Measurements from ENCODE around the gene BCORL1.

BCORL1 gene

DNA sequence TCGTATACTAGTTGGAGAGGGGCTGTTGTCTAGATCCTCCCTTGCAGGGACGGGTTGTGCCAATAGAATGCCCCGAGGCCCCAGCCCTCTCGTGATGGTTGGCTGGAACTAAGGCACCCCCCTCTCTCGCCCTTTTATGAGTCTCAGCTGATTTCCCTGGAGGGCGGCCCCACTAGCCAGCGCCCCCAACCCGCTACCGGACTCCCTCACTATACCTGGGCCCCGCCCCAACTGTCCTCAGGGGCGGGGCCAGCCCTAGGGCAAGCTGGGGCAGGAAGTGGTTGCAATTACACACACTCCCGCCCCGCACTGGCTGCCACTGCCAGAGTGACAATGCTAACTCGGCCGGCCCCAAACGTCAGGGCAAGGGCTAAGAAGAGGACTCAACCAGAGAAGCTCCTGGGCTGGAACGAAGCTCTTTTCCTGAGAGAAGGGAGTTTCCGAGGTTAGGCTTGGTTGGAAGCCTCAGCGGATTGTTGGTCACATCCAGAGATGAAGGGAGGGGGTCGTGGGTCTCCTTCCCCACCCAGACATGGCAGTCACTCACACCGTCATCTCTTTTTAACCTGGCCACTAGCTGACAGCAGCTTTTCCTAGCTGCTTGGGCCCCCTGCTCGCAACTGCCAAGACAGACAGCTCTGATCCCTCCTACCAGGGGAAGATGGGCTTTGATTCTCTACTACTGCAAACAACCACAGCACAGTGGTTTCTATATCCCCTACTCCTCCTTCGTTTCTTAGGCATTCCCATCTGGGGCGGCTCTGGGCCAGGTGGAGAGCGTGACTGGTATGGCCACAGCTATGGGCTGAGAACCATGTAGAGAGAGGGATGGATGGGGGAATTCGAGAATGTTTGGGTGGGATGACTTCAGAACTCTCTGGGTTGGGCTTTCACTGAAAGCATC is 21.0 kb upstream of the BCORL1 start:
- in situ Hi-C loops (cut with MboI; ENCODE audit: low sequenced_read_pairs): no loop called here

DNA sequence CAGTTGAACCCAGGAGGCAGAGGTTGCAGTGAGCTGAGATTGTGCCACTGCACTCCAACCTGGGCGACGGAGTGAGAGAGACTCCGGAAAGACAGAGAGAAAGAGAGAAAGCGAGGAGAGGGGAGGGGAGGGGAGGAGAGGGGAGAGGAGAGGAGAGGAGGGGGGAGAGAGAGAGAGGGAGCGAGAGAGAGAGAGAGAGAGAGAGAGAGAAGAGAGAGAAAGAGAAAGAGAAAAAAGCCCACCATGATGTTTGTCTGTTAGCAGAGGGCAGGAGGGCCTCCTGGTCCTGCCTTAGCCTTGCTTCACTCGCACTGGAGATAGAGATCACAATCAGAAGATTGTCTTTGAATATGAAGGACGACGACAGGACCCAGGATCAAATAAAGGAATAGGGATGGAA is 18.7 kb upstream of the BCORL1 start:
- in situ Hi-C loops (cut with MboI; ENCODE audit: low sequenced_read_pairs): no loop called here

DNA sequence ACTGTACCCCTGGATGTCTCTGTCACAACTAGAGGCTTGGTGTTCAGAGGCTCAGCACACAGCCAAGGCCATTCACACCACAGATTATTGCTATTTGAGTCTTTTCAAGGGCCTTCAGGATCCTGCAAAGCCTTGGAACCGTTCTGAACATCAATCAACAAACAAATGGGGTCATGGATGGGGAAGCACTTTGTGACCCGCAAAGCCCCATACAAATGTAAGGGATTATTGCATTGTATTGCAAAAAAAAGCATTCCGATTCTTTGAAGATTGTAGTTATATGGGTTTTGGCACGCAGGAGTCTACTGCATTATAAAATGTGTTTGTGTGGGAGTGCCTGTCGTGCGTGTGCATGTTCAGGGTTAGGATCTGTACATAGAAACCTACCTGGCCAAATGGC is 17.3 kb upstream of the BCORL1 start:
- in situ Hi-C loops (cut with MboI; ENCODE audit: low sequenced_read_pairs): no loop called here

DNA sequence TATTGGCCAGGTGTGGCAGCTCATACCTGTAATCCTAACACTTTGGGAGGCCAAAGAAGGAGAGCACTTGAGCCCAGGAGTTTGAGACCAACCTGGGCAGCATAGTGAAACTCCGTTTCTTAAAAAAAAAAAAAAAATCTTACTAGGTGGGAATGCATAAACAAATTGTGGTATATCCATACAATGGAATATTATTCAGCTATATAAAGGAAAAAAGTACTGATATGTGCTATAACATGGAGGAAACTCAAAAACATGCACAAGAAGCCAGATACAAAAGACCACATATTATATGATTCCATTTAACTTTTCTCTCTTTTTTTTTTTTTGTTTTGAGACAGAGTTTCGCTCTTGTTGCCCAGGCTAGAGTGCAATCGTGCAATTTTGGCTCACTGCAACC is 13.5 kb upstream of the BCORL1 start:
- in situ Hi-C loops (cut with MboI; ENCODE audit: low sequenced_read_pairs): no loop called here

DNA sequence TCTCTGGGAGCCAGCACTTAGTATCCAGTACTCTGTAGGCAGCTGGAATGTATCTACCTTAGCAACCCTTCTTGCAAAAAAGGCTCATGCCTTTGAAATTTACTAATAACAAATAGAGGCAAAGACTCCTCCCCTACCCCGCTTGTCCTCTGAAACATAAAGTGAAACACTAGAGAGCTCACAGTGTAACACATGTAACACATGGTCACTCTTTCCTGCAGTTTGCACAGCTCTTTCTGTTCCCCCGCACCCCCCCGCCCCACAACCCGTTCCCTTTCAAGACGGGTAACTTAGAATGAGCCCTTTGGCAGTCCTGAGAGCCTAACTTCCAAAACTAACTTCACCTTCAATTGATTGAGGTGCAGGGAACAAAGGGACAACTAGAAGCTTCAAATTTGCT is 6.0 kb upstream of the BCORL1 start:
- in situ Hi-C loops (cut with MboI; ENCODE audit: low sequenced_read_pairs): no loop called here

DNA sequence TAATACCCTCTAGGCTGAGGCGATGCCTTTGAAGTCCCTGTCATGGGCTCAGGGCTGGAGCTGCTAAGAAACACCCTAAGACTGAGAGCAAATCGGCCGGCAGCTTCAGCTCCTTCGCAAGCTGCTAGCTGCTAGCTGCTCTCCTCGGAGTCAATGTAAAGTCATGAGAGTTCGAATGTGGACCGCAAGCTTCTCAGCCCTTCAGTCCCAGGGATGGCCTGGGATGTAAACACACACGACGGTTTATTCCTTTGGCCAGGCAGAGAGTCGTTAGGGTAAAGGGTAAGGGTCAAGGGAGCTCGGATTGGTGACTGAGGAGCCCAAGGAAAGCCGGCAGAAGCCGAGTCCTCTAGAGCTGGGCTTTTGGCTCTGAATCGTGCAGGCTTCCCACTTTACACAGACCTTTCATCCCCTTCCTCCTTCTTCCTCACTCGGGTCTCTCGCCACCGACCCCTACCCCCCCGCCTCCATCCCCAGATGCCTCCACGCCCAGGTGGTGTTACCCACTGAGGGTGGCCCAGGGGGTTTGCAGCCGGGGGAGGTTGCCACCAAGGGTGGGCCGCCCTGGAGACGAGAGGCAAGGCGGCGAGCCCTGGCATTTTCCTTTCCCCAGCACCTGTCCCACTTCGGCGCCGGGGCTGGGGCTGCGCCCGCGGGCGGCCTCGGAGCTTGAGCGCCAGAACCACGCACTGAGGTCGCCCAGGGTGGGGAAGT is 3.1 kb upstream of the BCORL1 start:
- in situ Hi-C loops (cut with MboI; ENCODE audit: low sequenced_read_pairs): no loop called here

DNA sequence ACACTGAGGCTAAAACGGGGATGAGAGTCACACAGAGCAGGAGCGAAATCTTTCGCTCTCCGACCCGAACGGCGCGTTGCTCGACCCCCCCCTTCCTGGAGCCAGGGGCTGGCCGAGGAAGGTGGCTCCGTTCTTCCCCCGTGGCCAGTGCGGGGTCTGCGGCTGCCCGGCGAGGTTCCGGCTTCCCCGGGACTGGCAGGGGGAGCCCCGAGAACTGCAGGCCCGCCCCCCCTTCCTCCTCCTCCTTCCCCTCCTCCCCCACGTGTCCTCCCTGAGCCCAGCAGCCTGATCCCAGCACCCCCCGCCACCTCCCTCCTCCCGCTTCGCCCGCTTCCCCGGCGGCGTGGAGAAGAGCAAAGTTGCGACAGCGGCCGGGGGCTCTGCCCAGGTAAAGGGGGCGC is 2.4 kb upstream of the BCORL1 start:
- in situ Hi-C loops (cut with MboI; ENCODE audit: low sequenced_read_pairs): no loop called here

DNA sequence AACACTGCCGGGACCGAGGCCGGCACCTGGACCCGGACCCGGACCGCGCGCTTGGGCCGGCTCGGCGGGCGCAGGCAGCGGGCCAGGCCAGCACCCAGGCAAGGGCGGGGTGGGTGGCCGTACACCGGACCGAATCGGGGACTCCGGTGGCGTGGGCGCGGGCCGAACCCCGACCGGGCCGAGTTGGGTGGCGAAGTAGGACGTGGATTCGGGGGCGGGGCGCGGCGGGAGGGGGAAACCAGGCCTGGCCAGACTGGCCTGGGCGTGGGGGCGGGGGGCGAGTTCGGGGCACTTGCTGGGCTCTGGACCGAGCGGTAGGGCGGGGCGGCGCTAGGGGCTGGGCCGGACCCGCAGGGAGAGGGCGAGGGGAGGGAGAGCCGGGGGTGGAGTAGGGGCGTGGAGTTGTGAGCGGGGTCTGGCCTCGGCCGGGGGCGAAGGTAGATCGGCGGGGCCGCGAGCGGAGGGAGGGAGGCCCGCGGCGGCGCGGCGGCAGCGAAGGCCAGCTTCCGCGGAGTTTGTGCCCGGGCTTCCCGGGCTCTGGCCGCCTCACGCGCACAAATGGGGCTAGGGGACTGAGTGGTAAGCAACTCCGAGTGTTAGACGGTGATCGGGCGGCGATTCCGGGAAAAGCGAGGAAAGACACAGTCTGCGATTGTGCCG is 1.8 kb upstream of the BCORL1 start:
- in situ Hi-C loops (cut with MboI; ENCODE audit: low sequenced_read_pairs): no loop called here

DNA sequence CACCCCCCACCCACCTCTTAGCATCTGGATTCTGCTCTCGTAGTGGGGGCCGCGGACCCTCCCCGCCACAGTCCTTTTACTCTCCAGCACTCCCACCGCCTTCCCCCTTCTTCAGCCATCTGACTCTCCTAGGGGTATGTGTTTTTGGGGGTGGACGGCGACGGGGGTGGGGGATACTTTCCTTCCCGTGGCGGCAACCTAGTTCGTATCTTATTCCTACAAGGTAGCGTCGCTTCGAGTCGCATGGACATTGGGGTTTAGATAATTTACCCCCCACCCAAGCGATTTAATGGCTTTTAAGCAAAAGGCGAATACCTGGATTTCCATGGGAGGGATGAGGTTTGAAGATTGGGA is 1.3 kb upstream of the BCORL1 start:
- in situ Hi-C loops (cut with MboI; ENCODE audit: low sequenced_read_pairs): no loop called here

DNA sequence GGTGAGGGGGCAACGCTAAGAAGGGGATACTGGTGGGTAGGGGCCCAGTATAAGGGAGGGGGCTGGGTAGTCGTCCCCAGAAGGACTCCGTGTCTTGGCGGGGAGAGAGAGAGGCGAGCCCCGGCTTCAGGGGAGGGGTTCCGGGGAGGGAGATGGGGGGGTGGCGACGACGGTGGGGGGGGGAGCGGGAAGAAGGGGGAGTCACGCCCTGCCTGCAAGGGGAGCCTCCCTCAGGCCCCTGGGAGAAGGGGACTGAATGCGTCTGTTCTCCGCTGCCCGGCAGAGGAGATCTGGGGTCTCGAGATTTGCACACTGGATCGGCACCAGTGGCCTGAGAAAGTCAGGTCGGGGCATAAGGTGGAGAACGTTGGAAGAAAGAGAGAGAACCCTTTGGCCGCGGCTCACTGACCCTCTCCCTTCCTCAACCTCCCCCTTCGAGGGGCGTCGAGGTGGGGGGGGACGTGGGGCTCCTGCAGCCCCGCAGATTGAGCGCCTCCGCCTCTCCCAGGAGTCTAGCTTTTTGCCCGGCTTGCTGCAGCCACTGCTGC is 609 bp upstream of the BCORL1 start:
- in situ Hi-C loops (cut with MboI; ENCODE audit: low sequenced_read_pairs): no loop called here

DNA sequence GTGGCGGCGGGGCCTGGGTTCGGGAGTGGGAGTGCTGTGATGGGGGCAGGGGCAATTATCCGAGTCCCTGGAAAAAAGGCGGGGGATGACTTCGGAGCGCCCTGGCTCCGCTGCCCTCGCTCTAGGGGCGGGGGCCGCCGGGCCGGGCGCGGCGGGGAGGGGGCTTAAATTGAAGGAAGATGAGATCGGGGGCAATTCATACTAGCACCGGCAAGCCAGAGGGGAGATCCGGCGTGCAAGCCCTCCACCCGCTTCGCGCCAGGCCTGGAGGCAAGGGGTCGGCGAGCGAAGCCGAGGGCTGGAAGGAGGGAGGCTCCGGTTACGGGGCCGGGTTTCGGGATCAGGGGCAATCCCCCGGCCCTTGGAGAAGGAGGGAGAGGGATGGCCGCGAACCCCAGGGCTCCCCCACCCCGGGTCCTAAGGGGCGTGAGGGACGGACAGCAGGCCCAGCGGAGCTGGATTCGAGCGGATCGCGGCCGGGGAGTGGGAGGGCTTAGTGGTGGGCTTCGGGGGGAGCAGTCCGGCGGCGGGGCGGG is 1.2 kb downstream of the BCORL1 start:
- in situ Hi-C loops (cut with MboI; ENCODE audit: low sequenced_read_pairs): no loop called here

DNA sequence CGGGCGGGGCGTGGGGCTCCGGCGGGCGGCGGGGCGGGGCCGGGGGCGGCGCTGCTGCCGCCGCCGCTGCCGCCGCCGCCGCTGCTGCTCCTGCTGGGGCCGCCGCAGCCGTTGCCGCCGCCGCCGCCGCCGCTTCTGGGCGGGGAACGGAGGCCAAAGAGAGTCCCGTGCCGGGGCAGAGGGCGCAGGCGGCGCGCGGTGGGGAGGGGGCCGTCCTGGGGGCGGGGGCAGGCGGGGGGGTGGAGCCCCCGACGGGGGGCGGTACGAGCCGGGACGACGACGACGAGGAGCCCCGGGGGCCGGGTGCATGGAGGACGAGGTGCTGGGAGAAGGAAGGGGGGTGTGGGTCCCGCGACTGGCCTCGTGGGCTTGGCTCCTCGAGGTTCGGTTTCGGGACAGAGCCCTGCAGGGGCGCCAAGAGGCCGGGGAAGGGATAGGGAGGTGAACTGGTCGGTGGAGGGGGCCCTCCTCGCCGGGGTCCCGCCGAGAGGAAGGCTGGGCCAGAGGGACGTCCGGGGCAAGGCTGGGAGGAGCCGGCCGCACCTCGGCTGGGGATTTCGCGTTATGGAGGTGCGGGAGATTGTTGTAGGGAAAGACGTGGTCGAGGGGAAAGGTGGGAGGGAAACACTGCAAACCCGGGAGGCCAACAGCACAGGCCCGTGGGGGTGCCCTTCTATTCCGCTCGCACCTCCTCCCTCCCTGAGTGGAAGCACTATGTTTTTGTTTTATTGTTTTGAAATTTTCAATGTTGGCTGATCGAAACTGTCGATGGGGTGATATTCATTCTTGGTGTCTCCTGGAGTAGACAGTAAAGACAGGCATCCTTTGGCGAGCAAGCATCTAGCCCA is 1.9 kb downstream of the BCORL1 start:
- in situ Hi-C loops (cut with MboI; ENCODE audit: low sequenced_read_pairs): no loop called here

DNA sequence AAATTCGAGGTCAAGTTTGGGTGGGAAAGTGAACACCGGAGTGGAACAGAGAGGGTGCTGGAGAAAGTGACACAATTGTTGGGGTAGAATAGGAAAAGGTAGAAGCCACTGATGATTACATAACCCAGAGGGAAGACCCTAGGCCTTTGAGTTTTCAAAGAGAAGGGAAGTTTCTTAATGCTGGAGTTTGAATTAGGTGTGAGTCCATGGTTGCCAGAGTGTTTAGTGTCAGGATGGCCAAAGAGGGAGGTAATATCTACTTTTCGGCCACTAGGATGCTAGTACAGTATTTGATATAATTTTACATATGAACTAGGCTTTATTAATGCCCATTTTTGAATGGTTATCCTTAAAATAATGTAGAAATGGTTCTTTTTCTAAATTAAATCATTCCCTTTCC is 5.4 kb downstream of the BCORL1 start:
- in situ Hi-C loops (cut with MboI; ENCODE audit: low sequenced_read_pairs): no loop called here

DNA sequence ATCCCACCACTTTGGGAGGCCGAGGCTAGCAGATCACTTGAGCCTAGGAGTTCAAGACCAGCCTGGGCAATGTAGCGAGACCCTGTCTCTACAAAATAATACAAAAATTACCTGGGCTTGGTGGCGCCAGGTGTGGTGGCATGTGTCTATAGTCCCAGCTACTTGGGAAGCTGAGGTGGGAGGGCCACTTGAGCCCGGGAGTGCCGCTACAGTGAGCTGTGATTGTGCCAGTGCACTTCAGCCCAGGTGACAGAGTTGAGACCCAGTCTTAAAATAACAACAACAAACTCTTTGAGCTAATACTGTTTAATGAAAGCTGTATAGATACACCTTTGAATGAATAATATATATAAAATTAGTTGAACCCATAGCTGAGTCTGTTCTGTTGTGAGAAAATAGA is 9.7 kb downstream of the BCORL1 start:
- in situ Hi-C loops (cut with MboI; ENCODE audit: low sequenced_read_pairs): no loop called here

DNA sequence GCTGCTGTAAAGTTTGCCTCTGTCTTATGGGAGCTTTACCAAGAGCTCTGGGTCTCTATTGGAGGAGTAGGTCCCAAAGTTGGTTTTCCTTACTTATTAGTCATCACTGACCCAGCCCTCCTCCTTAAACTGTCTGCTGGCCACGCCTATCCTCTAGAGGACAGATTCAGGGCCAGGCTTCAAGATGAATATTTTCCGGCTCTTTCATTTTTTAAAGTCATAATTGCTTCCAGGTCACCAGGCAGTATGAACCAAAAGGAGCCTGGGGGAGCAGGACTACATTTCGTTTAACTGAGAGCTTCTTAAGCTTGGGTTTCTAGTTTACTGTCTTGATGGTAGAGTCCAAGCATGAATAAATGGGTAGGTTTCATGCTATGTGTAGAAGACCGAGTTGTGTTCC is 13.7 kb downstream of the BCORL1 start:
- in situ Hi-C loops (cut with MboI; ENCODE audit: low sequenced_read_pairs): no loop called here

DNA sequence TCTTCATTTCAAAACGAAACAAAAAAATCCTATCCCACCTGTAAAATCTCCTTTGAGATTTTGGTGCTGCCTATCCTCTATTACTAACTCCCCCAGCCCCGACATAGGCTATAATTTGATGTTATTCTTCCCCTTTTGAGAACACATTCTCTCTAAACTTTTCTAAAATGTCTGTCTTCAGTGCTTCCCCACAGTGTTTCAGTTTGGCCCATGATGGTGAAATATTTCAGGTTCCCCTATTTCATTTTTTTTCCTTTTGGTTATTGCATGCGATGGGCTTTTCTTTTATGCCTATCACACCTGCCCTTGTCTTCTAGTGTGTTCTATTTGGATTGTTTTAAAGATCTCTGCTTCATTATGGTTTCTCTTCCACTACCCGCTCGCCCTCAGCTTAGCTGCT is 14.7 kb downstream of the BCORL1 start:
- in situ Hi-C loops (cut with MboI; ENCODE audit: low sequenced_read_pairs): no loop called here

DNA sequence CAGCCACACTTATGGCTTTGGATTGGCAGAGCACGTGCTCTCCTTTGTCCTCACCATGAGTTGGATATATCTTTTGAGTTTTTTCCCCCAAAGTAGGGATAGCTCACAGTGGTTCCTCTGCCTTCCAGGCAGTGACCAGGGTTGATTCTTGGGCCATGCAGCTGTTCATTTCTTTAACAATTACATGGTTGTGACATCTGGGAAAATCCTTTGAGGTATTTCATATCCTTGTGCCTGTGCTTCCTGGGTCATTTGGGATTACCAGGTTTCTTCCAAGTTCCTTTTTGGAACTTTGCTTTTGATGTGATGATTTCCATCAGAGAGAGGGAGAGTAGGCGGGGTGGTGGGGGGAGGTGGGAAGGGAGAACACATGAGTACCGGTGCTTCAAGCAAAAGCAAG is 15.6 kb downstream of the BCORL1 start:
- in situ Hi-C loops (cut with MboI; ENCODE audit: low sequenced_read_pairs): no loop called here

DNA sequence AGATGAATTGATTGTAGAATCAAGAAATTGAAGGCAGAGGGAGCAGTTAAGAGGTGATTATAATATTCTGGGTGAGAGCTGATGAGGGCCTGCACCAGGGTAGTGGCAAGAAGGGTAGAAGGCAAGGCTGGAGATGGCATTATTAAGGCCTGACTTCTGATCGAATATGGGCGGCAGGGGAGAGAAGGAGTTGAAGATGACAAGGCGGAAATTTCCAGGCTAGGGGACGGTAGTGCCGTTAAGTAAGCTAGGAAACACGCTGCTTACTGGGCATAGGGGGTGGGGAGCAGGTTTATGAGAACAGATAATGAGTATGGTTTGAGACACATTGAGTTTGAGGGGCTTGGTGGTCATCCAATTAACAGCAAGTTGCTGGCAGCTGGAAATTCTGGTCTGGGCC is 19.5 kb downstream of the BCORL1 start:
- in situ Hi-C loops (cut with MboI; ENCODE audit: low sequenced_read_pairs): no loop called here

DNA sequence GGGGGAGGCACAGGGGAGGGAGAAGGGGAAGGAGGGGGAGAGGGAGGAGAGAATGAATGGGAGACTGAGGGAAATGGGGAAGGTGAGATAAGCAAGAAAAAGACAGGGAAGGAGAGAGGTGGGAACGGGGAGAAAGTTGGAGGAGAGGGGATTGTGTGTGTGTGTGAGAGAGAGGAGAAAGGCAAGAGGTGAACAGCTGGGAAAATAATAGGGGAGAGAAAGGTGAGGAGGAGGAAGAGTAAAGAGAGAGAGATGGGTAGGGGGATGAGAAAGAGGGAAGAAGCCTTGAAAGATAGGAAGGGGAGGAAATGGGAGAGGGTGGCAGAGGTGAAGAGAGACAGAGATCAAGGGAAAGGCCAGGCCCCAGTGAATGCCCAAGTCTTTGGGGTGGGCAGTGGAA is 20.1 kb downstream of the BCORL1 start:
- in situ Hi-C loops (cut with MboI; ENCODE audit: low sequenced_read_pairs): no loop called here

DNA sequence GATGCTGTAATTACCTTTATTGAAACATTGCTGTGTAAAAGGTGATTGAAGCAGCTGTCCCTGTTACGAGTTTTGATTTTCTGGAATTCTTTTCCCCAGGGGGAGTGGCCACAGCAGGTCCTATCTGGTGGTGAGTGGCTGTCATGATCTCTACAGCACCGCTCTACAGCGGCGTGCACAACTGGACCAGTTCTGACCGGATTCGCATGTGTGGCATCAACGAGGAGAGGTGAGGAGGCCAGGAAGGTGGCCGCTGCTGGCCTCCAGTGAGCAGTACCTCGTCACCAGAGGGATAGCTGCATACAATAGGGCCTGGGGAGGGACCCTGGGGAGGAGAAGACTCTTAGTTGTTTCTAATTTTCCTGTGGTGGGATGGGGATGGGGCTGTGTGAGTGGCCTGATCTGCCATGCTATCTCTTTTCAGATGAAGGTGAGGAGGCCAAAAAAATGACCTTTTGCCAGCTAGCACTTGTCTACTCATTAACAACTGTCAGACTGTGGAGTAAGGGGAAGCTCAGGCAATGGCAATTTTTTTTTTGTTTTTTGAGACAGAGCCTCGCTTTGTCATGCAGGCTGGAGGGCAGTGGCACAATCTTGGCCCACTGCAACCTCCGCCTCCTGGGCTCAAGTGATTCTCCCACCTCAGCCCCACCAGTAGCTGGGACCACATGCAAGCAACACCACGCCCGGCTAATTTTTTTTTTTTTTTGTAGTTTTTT is 22.8 kb downstream of the BCORL1 start:
- in situ Hi-C loops (cut with MboI; ENCODE audit: low sequenced_read_pairs): no loop called here
